Sigmoid colon (tissue), 4 donors: ENCODE results near the gene PGF.

ENCODE experiments used
- EP300 ChIP-seq, 4 donors: sonication (generic); formaldehyde crosslinking; IDR thresholded peaks; one replicate each; pipeline ENCODE4 v1.6.1; 2017; ENCODE audit warnings: antibody characterized with exemption in 4 of 4
- POLR2A ChIP-seq, 2 donors: fragments of 450-650 bp; IDR thresholded peaks; one replicate each; pipeline ENCODE4 v1.6.1; 2016; ENCODE audit warnings: antibody characterized with exemption in 2 of 2, mild to moderate bottlenecking in 2 of 2, moderate library complexity in 2 of 2
- POLR2AphosphoS5 ChIP-seq, 4 donors: sonication (generic); formaldehyde crosslinking; IDR thresholded peaks; one replicate each; pipeline ENCODE4 v1.6.1; 2017; ENCODE audit warnings: antibody characterized with exemption in 4 of 4

DNA sequence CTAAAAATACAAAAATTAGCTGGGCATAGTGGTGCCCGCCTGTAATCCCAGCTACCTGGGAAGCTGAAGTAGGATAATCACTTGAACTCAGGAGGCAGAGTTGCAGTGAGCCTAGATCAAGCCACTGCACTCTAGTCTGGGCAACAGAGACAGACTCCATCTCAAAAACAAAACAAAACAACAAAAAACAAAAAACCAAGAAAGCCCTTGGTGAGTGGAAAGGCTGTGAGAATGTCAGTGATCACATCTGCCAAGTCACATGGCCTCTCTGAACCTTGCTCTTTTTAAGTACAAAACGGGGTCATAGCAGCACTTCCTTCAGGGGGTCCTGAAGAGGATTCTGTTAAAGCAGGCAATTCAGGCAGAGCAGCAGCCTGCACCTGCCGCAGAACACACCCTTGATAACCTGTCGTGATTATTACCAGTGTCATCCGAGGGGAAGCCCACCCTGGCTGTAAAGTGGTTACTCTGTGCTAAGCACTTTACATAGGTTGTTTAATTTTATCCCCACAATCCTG, 41.9 kb downstream of the PGF start:
- TF ChIP-seq POLR2A (IDR thresholded peaks at IDR 0.05) (no peak), EP300 (IDR thresholded peaks at IDR 0.05) (no peak), POLR2AphosphoS5 (IDR thresholded peaks at IDR 0.05) (no peak)
